Esophagus (tissue), 2 donors: Measurements from ENCODE around the gene BTBD9. TPM values are rescaled to one million over a fixed set of nuclear protein-coding genes. Genes with fewer than 3 reads are reported as not detected.

Experiments
- H3K27ac ChIP-seq, 2 donors: one replicate each; pipeline ENCODE4 v1.5.1; 2013; ENCODE audit warnings: low read depth in 2 of 2, mild to moderate bottlenecking in 2 of 2, inconsistent platforms in 1 of 2, low read length in 1 of 2, moderate library complexity in 1 of 2
- H3K27me3 ChIP-seq, 2 donors: one replicate each; pipeline ENCODE4 v1.6.1; 2013; ENCODE audit warnings: low read length in 2 of 2, control low read depth in 1 of 2, mild to moderate bottlenecking in 1 of 2; ENCODE audit not compliant: insufficient read depth in 2 of 2, control insufficient read depth in 1 of 2
- H3K36me3 ChIP-seq, 2 donors: one replicate each; pipeline ENCODE4 v1.6.1; 2013; ENCODE audit warnings: low read length in 1 of 2; ENCODE audit not compliant: control insufficient read depth in 2 of 2, insufficient read depth in 2 of 2
- H3K4me1 ChIP-seq, 2 donors: one replicate each; pipeline ENCODE4 v1.6.1; 2013; ENCODE audit warnings: low read length in 1 of 2; ENCODE audit not compliant: control insufficient read depth in 2 of 2, insufficient read depth in 2 of 2
- H3K4me3 ChIP-seq, 2 donors: one replicate each; pipeline ENCODE4 v1.5.1; 2013; ENCODE audit warnings: low read length in 2 of 2, mild to moderate bottlenecking in 2 of 2, low read depth in 1 of 2, moderate library complexity in 1 of 2
- H3K9me3 ChIP-seq, 2 donors: one replicate each; pipeline ENCODE4 v1.6.1; 2013; ENCODE audit warnings: mild to moderate bottlenecking in 2 of 2, low read depth in 1 of 2, low read length in 1 of 2, moderate library complexity in 1 of 2; ENCODE audit not compliant: control insufficient read depth in 2 of 2, insufficient read depth in 1 of 2
- WGBS, 2 donors: extraction: QIAGEN DNeasy Blood & Tissue Kit; methylation state at CpG; one replicate each; pipeline ENCODE4 v1.1.7; 2013; 5-methylcytosine and 5-hydroxymethylcytosine counted together
- polyA plus RNA-seq, 2 donors: library from polyadenylated mRNA; stranded (reverse); fragments of 200-250 nt; gene quantifications; one replicate each; pipeline ENCODE4 v1.2.3, GENCODE V29; 2013
- donor health status: healthy with polysubstance abuse.
- donor health status: Bipolar disorder and iron deficiency.

BTBD9 gene
- polyA plus RNA-seq, 2 donors = 3.2 to 3.8 TPM

DNA sequence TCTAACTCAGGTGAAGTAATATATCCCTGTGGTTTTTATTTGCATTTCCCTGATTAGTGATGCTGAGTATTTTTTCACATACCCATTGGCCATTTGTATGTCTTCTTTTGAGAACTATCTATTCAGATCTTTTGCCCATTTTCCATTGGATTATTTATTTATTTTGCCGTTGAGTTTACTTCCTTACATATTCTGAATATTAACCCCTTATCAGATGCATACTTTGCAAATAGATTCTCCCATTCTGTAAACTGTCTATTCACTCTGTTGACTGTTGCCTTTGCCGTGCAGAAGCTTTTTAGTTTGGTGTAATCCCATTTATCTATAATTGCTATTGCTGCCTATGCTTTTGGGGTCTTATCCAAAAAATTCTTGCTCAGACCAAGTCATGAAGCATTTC is 336.9 kb downstream of the BTBD9 start:
- Histone ChIP-seq H3K36me3 (no peaks in the 10 kb centered on the region), H3K4me1 (no peaks in the 10 kb centered on the region), H3K27ac (no peak overlapping the region), H3K27me3 (no peaks in the 10 kb centered on the region), H3K4me3 (no peak overlapping the region), H3K9me3 (no peaks in the 10 kb centered on the region)
- WGBS, 2 donors = 71 to 85% methylated on average over 2 of the region's 2 CpGs

DNA sequence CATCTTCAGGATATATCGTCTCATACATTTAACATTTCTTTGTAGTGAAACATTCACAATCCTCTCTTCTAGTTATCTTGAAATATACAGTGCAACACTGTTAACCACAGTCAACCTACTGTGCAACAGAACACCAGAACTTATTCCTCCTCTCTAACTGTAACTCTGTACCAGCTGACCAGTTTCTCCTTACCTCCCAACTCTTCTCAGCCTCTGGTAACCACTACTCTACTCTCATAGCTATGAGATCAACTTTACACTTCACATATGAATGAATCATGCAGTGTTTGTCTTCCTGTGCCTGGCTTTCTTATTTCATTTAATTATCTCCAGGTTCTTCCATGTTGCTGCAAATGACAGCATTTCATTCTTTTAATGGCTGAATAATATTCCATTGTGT is 337.6 kb downstream of the BTBD9 start:
- H3K27ac ChIP-seq = no peak overlapping the region
- no peaks in the 10 kb centered on the region for H3K36me3 ChIP-seq
- no peak overlapping the region for H3K4me3 ChIP-seq
- H3K9me3 ChIP-seq = no peaks in the 10 kb centered on the region
- WGBS, 2 donors = 97 to 100% methylated on average over 1 of the region's 1 CpG
- no peaks in the 10 kb centered on the region for H3K4me1 ChIP-seq
- H3K27me3 ChIP-seq = no peaks in the 10 kb centered on the region

DNA sequence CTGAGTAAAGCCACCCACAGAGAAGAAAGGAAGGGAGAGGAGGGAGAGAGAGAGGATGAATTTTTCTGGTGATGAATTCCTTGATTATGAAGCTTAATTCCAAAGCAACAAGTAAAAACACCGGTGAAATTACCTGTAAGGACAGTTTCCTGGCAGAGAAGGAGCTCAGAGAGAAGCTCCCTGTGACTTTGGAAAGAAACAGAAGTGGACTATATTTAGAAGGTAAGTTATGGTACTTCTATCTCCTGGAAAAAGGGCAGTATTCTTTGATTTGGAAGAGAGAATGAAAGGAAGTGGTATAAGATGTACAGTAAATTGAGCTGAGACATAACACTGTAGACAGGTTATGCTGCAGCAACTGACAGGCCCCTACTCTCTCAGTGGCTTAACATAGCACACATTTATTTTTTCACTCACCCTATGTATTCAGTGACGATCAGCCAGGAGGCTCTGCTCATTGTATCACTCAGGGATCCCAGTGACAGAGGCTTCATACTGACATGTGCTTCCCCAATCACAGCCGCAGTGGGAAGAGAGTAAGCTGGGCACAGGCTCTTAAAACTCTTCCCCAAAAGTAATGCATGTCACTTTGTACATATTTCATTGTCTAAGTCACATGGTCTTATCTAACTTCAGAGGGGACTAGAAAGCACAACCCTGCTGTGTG is 349.5 kb downstream of the BTBD9 start:
- no peak overlapping the region for H3K27ac ChIP-seq
- no peaks in the 10 kb centered on the region for H3K4me1 ChIP-seq
- no peaks in the 10 kb centered on the region for H3K36me3 ChIP-seq
- 71 to 80% methylated on average over 3 of the region's 3 CpGs for WGBS, 2 donors
- no peak overlapping the region for H3K4me3 ChIP-seq
- H3K27me3 ChIP-seq = no peaks in the 10 kb centered on the region
- no peaks in the 10 kb centered on the region for H3K9me3 ChIP-seq

DNA sequence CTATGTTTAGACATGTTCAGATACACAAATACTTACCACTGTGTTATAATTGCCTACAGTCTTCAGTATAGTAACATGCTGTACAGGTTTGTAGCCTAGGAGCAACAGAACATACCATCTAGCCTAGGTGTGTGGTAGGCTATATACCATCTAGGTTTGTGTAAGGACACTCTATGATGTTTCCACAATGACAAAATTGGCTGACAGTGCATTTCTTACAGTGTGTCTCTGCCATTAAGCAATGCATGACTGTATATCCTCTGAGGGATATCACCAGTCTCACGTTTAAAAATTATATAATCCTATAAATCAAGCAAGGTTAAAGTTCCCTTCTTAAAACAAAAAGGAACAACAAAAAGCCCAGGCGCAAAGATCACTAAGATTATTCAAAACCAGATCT is 352.2 kb downstream of the BTBD9 start:
- Histone ChIP-seq H3K4me3 (no peak overlapping the region), H3K36me3 (no peaks in the 10 kb centered on the region), H3K27ac (no peak overlapping the region), H3K27me3 (no peaks in the 10 kb centered on the region), H3K4me1 (no peaks in the 10 kb centered on the region), H3K9me3 (no peaks in the 10 kb centered on the region)
- 89 to 90% methylated on average over 2 of the region's 2 CpGs for WGBS, 2 donors

- H3K36me3 ChIP-seq = no peaks in the 10 kb centered on the region
- H3K4me3 ChIP-seq = no peak overlapping the region
- H3K27ac ChIP-seq = no peak overlapping the region
- no peaks in the 10 kb centered on the region for H3K27me3 ChIP-seq
- H3K9me3 ChIP-seq = no peaks in the 10 kb centered on the region
- H3K4me1 ChIP-seq = no peaks in the 10 kb centered on the region
- WGBS, 2 donors = 80 to 90% methylated on average over 4 of the region's 4 CpGs
Measured at GRCh38 chr6:38284802-38285394, 354.8 kb downstream of the BTBD9 start.

DNA sequence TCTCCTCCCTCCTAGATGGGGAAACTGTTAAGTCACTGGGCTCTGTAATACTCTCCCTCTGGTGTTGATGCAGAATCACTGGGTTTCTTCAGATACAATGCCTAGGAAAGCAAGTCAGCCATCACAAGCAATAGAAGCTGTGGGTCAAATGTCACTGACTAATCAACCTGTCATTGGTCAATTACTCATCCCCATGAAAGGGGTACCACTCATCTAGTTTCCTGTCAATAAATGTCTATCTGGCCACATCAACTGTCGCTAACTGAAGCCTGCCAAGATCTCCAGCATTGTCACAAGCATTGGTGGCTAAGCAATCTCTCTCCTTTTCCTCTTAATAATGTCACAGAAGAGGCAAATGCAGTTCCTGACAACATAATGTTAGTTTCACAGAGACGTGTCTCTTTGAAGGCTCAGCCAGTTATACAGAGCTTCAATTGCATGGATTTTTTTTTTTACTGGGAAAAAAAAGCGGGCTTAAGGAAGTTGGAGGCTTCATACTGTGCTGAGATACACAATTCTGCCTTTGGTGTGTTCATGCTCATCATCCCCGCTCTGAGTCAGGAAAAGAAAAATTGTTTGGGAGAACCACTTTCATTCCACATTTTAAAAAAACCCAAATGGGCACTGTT is 355.9 kb downstream of the BTBD9 start:
- WGBS, 2 donors = 92 to 93% methylated on average over 4 of the region's 4 CpGs
- Histone ChIP-seq H3K4me3 (no peak overlapping the region), H3K4me1 (no peaks in the 10 kb centered on the region)

GRCh38 chr6:38282911-38283310 is 356.8 kb downstream of the BTBD9 start:
- Histone ChIP-seq H3K9me3 (no peaks in the 10 kb centered on the region), H3K27ac (no peak overlapping the region), H3K36me3 (no peaks in the 10 kb centered on the region), H3K27me3 (no peaks in the 10 kb centered on the region), H3K4me1 (no peaks in the 10 kb centered on the region), H3K4me3 (no peak overlapping the region)
- WGBS, 2 donors = 90 to 98% methylated on average over 3 of the region's 3 CpGs

More for the DNA sequence above, 355.9 kb downstream of the BTBD9 start:
- Histone ChIP-seq H3K36me3 (no peaks in the 10 kb centered on the region), H3K9me3 (no peaks in the 10 kb centered on the region), H3K27me3 (no peaks in the 10 kb centered on the region), H3K27ac (no peak overlapping the region)

DNA sequence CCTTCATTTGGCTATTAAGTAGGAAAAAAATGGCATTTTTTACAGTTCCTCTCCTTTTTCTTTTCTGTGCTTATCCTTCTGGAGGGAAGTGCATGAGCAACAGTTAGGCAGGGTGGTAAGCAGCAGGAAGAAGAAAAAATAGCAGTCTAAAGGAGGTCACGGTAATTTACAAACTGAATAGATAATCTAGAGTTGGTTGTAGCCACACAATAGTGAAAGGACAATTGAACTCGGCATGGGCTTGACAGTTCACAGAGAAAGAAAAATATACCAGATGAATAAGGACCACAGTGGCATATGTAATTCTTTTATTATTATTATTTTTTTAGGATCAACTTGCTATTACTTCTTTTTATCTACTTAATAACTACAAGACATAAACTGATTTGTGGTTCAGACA is 358.6 kb downstream of the BTBD9 start:
- WGBS, 2 donors = 47 to 53% methylated on average over 2 of the region's 2 CpGs
- H3K9me3 ChIP-seq = no peaks in the 10 kb centered on the region
- H3K4me3 ChIP-seq = no peak overlapping the region
- no peaks in the 10 kb centered on the region for H3K36me3 ChIP-seq
- H3K4me1 ChIP-seq = no peaks in the 10 kb centered on the region
- H3K27me3 ChIP-seq = no peaks in the 10 kb centered on the region
- H3K27ac ChIP-seq = no peak overlapping the region

DNA sequence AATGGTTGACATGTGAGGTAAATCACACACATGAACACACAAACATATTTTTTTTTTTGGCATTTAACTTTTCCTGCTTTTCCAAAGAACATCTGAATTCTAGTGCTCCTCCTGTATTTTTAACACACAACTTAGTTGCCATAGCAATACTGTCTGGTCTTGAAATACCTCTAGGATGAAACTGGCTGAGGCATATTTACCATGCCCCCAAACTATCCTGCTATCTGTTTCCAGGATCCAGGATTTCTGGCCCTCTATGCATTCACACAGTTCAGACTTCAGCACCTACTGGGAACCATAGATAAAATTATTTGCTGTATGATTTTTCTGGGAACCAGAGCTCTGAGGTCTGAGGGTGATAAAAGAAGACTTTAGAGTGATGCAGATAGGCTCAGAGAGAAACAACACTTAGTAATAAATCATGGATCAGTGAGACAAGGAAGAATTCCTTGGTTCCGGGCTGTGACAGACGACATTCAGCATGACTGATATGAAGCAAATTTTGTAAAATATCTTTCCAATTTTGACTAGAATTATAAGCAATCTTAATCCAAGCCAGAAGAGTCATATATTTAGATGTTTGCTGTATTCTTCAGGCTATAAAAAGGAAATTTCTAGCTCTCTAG is 359.7 kb downstream of the BTBD9 start:
- Histone ChIP-seq H3K27ac (no peak overlapping the region), H3K36me3 (no peaks in the 10 kb centered on the region), H3K9me3 (no peaks in the 10 kb centered on the region), H3K4me1 (no peaks in the 10 kb centered on the region), H3K4me3 (no peak overlapping the region), H3K27me3 (no peaks in the 10 kb centered on the region)
- 58 to 70% methylated on average over 2 of the region's 2 CpGs for WGBS, 2 donors
